GM19193 (cell line): ENCODE results near the gene TREX2.

Experiments used
- POLR2A ChIP-seq: IDR thresholded peaks from 4 replicates; pipeline ENCODE4 v1.6.1; 2011; ENCODE audit not compliant: insufficient read depth, insufficient read length; ENCODE audit errors: extremely low read depth

Gene TREX2

GRCh38 chrX:153468008-153468580 lies 22.2 kb upstream of the TREX2 start:
- no peak for TF ChIP-seq POLR2A

DNA sequence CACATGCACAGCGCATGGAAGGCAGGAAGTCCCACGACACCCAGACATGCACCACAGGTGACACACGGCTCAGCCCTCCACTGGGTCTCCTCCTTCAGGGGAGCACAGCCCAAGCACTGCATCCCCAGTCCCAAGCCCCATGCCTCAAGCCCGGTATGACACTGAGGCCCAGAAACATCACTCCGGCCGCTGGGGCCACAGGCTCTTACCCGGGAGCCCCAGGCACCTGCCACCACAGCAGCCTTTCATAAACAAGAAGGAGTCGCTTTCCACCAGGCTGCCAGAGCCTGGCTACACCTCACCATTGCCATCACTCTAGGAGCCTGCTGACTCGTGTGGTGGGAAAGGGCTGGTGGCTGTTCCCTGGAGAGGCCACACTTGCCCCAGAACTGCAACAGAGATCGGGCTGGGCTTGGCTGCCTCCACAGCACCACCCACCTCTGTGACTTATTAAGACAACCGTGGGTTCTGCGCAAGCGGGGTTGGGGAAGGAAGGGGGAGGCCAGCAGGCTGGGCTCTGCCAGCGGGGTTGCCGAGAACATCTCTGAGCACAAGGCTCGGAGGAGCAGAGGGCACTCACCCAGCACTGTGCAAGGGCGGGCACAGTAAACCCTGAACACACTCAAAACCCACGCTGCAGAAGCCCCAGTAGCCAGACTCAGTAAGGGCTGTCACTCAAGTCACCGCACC lies 20.0 kb upstream of the TREX2 start:
- TF ChIP-seq POLR2A: no peak

- TF ChIP-seq POLR2A: no peak
These were observed 18.3 kb upstream of the TREX2 start for GRCh38 chrX:153464116-153464515.

- TF ChIP-seq POLR2A: no peak
These were observed 17.7 kb upstream of the TREX2 start for GRCh38 chrX:153463556-153463955.

DNA sequence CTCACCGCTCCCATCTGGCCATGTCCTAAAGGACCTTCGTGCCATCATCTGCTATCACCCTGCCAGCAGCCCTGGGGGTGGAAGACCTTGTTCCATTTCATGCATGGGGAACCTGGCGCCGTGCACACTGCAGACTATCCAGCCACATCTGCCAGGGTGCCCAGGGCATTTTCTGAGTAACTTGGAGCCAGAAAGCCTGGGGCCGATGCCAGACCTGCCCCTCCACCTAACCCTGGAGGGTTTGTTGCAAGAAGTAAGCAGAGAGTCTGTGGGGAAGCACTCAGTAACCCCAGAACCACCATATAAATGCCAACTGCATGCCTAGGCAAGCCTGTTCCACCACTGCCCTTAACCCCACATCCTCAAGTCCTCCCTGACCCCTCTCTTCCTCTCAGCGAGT lies 17.2 kb upstream of the TREX2 start:
- TF ChIP-seq POLR2A: no peak

GRCh38 chrX:153462291-153462690 lies 16.4 kb upstream of the TREX2 start:
- TF ChIP-seq POLR2A: no peak

GRCh38 chrX:153460826-153461225 lies 15.0 kb upstream of the TREX2 start:
- TF ChIP-seq POLR2A: no peak

DNA sequence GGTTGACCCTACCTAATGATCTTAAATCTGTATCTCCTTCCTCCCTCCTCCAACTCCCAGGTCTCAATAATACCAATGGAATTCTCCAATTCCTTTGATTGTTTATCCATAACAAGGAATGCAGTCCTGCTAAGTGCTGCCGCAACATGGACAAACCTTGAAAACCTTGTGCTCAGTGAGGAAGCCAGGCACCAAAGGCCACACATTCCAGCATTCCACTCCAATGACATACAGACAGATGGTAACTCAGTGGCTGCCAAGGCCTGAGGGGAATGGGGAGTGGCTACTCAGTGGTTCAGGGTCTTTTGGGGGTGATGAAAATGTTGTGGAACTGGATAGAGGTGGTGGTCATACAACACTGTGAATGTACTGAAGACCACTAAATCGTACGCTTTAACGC lies 14.1 kb upstream of the TREX2 start:
- TF ChIP-seq POLR2A: no peak

GRCh38 chrX:153458476-153458875 lies 12.6 kb upstream of the TREX2 start:
- TF ChIP-seq POLR2A: no peak

- no peak for TF ChIP-seq POLR2A
These were observed 12.1 kb upstream of the TREX2 start for GRCh38 chrX:153457827-153458466.

GRCh38 chrX:153457136-153457825 lies 11.4 kb upstream of the TREX2 start:
- TF ChIP-seq POLR2A: no peak

GRCh38 chrX:153456704-153457103 lies 10.8 kb upstream of the TREX2 start:
- no peak for TF ChIP-seq POLR2A

DNA sequence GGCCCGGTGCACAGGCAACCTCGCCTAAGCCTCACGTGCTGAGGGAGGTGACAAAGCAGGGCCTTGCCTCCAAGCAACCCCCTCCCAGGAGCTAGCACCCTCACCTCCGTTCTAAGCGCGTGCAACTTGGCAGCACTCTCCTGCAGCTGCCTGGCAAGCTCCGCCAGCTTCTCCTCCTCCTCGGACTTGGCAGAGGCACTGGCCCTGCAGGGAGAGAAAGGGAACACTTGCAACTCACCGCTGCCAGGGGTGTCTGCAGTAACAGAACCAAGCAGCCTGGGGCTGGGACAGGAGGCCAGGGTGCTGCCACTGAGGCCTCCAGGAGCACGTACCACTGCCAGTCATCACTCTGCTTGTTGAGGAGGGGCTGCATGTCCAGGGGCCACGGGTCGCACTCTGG lies 10.3 kb upstream of the TREX2 start:
- TF ChIP-seq POLR2A: no peak

DNA sequence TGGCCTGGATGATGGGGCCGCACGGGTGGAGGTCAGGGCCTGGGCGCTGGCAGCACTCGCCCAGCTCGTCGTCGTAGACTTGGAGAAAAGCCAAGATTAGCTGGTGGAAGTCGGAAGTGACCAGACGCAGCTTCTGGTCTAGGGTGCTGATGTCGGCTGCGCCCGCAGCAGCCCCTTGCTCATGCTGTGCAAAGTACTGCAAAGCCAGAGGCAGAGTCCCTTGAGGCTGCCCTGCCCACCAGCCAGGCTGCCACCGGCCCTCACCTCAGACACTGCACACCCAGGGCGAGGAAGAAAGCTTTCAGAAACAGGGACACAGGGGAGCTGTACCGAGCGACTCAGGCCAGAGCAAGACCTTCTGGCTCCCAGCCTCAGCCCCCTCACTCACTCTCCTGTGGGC lies 9.7 kb upstream of the TREX2 start:
- no peak for TF ChIP-seq POLR2A

DNA sequence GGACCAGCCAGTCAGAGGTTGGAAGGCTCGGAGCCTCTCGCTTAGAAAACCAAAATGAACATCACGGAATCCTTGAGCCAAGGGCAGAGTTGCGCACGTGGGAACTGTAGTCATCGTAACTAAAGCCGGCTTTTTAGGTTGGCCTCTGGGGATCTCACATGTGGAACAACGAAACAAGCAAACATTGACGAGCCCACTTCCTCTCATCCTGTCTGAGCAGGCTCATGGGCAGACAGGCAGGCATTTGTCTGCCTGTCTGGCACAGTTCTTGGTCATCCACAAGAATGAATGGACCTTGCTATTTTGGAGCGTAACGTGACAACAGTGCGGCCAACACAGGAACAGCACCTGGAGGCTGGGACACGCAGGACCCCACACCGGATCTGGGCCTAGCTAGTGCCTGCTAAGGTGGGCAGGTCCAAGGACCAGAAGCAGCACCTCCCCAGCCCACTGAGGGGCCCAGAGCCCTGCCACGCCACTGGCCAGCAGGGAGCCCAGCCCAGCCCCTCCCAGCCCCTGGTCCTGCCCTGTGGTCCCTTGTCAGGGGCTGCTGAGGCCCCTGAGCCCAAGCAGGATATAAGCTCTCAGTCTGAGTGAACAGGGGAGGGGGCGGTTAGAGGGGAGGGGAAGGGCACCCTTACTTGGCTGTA lies 9.2 kb upstream of the TREX2 start:
- TF ChIP-seq POLR2A: no peak

DNA sequence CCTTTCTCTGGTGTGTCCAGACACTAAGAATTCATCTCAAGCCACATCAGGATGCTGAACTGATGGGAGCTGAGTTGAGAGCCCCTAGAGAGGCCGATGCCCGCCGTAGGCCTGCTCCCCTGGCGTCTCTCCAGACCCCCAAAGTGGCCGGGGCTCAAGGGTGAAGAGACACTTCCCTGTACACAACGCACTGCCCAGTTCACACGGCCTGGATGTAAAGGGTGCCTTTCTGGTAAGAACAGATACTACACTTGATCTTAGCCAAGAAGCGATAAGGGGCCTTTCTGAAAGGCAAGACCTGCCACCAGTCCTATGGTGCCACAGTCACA lies 5.1 kb upstream of the TREX2 start:
- no peak for TF ChIP-seq POLR2A
